ENCODE results near the gene CDK2.
"Not testable (repeated sequence)": the region's sequence is repeated elsewhere in the genome, so short reads cannot be mapped to it uniquely, and the experiment has no call there.

Gene CDK2

DNA sequence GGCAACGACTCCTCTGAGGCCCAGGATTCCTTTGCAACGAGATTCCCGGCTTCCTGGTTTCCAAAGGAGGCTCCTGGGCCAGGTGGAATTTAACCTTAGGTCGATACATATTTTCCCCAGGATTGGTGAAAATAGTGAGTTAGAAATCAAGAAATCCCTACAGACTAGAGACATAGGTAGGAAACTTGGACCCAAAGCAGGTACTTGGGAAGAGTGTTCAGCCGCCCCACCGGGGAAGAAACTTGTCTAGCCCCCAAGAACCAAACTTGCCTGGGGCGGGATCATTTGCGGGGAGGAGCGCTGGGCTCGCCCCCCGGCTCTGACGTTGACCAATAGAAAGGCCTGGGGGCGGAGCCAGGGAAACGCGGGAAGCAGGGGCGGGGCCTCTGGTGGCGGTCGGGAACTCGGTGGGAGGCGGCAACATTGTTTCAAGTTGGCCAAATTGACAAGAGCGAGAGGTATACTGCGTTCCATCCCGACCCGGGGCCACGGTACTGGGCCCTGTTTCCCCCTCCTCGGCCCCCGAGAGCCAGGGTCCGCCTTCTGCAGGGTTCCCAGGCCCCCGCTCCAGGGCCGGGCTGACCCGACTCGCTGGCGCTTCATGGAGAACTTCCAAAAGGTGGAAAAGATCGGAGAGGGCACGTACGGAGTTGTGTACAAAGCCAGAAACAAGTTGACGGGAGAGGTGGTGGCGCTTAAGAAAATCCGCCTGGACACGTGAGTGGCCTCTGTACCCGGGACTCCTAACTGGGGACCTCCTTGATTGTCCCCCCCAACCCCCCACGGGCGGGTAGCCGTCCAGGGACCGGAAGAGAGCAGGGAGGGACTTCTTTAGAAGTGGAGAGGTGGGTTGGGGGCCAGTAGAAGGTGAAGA is at the start of gene CDK2:
CDK2 (plus strand) TSS at position 423 of the 874 bp plus-strand sequence; CDS start at position 602, 179 bp downstream.
- peak within 1 kb of the TSS; percentile 85 for H3K4me3 ChIP-seq (ENCODE audit: low read depth, low read length)
- POLR2A ChIA-PET = interaction anchor here (0.7 kb wide), 1 partner anchor 151 kb away, joined by 3 read pairs; the partner anchor contains the start of gene ZC3H10
- CTCF ChIA-PET = interaction anchor here (1.0 to 2.3 kb wide), 3 partner anchors 14 to 63 kb away, joined by 3 to 12 read pairs (median 4); no protein-coding TSS in a partner anchor
- TF ChIP-seq, protein P1, sequence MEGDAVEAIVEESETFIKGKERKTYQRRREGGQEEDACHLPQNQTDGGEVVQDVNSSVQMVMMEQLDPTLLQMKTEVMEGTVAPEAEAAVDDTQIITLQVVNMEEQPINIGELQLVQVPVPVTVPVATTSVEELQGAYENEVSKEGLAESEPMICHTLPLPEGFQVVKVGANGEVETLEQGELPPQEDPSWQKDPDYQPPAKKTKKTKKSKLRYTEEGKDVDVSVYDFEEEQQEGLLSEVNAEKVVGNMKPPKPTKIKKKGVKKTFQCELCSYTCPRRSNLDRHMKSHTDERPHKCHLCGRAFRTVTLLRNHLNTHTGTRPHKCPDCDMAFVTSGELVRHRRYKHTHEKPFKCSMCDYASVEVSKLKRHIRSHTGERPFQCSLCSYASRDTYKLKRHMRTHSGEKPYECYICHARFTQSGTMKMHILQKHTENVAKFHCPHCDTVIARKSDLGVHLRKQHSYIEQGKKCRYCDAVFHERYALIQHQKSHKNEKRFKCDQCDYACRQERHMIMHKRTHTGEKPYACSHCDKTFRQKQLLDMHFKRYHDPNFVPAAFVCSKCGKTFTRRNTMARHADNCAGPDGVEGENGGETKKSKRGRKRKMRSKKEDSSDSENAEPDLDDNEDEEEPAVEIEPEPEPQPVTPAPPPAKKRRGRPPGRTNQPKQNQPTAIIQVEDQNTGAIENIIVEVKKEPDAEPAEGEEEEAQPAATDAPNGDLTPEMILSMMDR (IDR thresholded peaks at IDR 0.05; ENCODE audit: insufficient read depth, low read length, missing control alignments) = no peak
- DNase-seq (ENCODE audit: low read depth, low spot score) = no peak

DNA sequence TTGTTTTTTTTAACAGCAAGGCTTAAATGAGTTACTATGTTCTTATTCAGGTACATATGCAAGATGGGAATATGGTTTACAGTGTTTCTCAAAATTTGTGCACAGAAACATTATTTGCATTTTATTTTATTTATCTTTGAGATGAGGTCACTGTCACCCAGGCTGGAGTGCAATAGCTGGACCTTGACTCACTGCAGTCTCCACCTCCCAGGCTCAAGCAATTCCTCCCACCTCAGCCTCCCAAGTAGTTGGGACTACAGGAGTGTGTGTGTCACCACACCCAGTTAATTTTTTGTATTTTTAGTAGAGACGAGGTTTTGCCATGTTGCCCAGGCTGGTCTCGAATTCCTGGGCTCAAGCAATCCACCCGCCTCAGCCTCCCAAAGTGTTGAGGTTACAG is 47.6 kb upstream of the CDK2 start:
- CTCF ChIA-PET = interaction anchor here (1.3 kb wide), 1 partner anchor 11 kb away, joined by 3 read pairs; no protein-coding TSS in a partner anchor
- H3K4me3 ChIP-seq (ENCODE audit: low read depth, low read length); DNase-seq (ENCODE audit: low read depth, low spot score); POLR2A ChIA-PET: not testable (repeated sequence)

DNA sequence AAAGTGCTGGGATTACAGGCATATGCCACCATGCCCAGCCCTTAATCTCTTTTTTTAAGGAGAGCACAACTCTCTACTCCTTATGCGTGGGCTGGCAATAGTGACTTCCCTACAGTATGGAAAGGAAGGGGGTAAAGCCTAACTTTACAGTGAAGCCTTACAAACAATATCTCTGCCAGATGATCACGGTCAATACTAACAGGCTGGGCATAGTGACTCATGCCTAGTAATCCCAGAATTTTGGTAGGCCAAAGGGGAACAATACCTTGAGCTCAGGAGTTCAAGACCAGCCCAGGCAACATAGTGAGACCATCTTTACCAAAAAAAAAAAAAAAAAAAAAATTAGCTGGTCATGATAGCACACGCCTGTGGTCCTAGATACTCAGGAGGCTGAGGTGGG is 44.5 kb upstream of the CDK2 start:
- CTCF ChIA-PET = no interaction called here
- DNase-seq (ENCODE audit: low read depth, low spot score) = no peak
- TF ChIP-seq, protein P1 (IDR thresholded peaks at IDR 0.05; ENCODE audit: insufficient read depth, low read length, missing control alignments) = no peak
- POLR2A ChIA-PET = no interaction called here
- H3K4me3 ChIP-seq (ENCODE audit: low read depth, low read length) = no peak overlapping the region

DNA sequence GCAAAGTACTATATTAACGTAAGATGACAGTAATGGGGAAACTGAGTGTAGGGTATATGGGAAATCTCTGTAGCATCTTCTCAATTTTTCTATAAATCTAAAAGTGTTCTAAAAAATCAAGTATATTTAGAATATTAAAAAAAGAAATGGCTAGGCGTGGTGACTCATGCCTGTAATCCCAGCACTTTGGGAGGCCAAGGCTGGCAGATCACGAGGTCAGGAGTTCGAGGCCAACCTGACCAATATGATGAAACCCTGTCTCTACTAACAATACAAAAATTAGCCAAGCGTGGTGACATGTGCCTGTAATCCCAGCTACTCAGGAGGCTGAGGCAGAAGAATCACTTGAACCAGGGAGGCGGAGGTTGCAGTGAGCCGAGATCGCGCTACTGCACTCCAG is 43.0 kb upstream of the CDK2 start:
- CTCF ChIA-PET = interaction anchor here (5.6 kb wide), 1 partner anchor 185 kb away, joined by 36 read pairs; no protein-coding TSS in a partner anchor
- DNase-seq (ENCODE audit: low read depth, low spot score); H3K4me3 ChIP-seq (ENCODE audit: low read depth, low read length); POLR2A ChIA-PET: not testable (repeated sequence)

DNA sequence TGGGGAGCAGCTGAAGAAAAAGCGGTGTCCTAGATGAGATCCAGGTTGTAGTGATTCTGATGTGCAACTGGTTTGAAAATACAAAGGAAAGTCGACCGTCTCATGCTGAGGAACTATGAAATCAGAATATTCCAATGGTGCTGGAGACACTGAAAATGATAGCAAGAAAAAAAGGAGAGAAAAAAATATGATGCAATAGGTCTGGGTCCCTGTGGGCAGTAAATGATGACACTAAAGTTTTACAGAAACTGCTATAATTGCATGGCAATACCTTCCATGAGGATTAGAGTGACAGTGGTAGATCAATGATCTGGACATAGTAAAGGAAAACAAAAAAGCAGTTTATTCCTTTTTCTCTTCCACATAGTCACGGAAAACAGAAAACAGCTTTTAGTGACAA is 41.3 kb upstream of the CDK2 start:
- CTCF ChIA-PET = interaction anchor here (0.8 to 5.6 kb wide), 19 partner anchors 9 to 187 kb away, joined by 3 to 92 read pairs (median 7); partner anchors contain the start of genes DNAJC14, MMP19, ORMDL2 and SARNP
- TF ChIP-seq, protein P1 (IDR thresholded peaks at IDR 0.05; ENCODE audit: insufficient read depth, low read length, missing control alignments) = no peak
- H3K4me3 ChIP-seq (ENCODE audit: low read depth, low read length) = peak overlapping the region; percentile 84; the same call in 1 of the 2 replicates
- POLR2A ChIA-PET = interaction anchor here (1.3 kb wide), 1 partner anchor 78 kb away, joined by 6 read pairs; no protein-coding TSS in a partner anchor
- no peak for DNase-seq (ENCODE audit: low read depth, low spot score)

DNA sequence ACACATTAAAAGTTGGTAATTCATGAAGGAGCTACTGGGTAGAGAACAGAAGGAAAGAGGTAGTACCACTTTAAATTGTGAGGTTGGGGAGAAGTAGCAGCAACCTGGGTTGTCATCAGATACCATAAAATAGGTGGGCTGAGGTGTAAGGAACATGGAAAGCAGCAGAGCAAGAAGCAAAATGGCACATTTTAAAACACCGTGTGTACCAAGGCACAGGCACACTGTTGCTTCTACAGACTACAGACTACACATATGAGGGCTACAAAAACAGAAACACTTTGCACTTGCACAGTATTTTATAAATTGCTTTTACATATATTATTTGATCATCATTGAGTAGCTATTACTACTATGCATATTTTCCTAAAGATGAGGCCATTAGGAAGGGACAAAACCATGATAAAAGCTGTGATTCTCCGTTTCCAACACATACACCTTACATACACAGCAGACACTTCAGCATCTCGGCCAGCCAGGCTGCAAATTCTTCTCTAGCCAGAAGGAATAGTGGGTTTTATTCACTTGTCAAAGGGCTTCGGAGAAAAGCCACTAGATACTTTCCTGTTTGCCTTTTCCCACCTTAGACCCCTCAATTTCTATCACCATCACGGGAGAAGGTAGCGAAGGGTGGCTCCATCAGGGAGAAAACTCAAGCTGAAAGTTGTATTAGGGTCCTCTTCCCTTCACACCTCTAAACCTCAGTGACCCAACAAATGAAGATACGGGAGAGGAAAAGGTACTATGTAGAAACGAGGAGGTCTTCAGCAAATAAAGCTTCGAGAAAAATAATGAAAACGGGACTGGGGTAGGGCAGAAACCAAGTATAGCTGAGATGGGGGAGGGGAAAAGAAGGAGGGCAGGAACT is 40.5 kb upstream of the CDK2 start:
- no peak for DNase-seq (ENCODE audit: low read depth, low spot score)
- ChIA-PET POLR2A (interaction anchor here (0.8 to 1.4 kb wide), 5 partner anchors 48 to 109 kb away, joined by 3 to 6 read pairs (median 3); partner anchors contain the start of genes DNAJC14, ORMDL2, RAB5B and SARNP), CTCF (interaction anchor here (0.8 to 5.6 kb wide), 33 partner anchors 9 to 196 kb away, joined by 3 to 92 read pairs (median 4); partner anchors contain the start of genes DNAJC14, MMP19, ORMDL2 and SARNP)
- TF ChIP-seq, protein P1 (IDR thresholded peaks at IDR 0.05; ENCODE audit: insufficient read depth, low read length, missing control alignments) = no peak
- peak overlapping the region; percentile 84 for H3K4me3 ChIP-seq (ENCODE audit: low read depth, low read length)

Data from AG04449 (cell line).